ENCODE results near the gene C1orf174.

Gene C1orf174

GRCh38 chr1:3868464-3869006, 31.5 kb downstream of the C1orf174 start:
- no peak for DNase-seq (ENCODE audit: low read depth)

- DNase-seq (ENCODE audit: low read depth) = no peak
These were observed 34.4 kb downstream of the C1orf174 start for GRCh38 chr1:3865606-3866160.

- DNase-seq (ENCODE audit: low read depth) = no peak
These were observed 35.2 kb downstream of the C1orf174 start for GRCh38 chr1:3864884-3865283.

GRCh38 chr1:3863231-3863935, 36.7 kb downstream of the C1orf174 start:
- no peak for DNase-seq (ENCODE audit: low read depth)

- DNase-seq (ENCODE audit: low read depth) = no peak
These were observed 41.7 kb downstream of the C1orf174 start for GRCh38 chr1:3858231-3858981.

GRCh38 chr1:3857791-3858129, 42.3 kb downstream of the C1orf174 start:
- DNase-seq (ENCODE audit: low read depth) = no peak

GRCh38 chr1:3856923-3857790, 42.9 kb downstream of the C1orf174 start, which contains the start of the genes CEP104 and DFFB:
CEP104 (minus strand) TSS chr1:3857211; CDS start chr1:3852407, 4,804 bp downstream.
DFFB (plus strand) TSS chr1:3857476; CDS start chr1:3857604, 128 bp downstream.
- peak; percentile 92 for DNase-seq (ENCODE audit: low read depth)

- no peak for DNase-seq (ENCODE audit: low read depth)
These were observed 47.2 kb downstream of the C1orf174 start for GRCh38 chr1:3852711-3853485.

GRCh38 chr1:3852091-3852490, 48.0 kb downstream of the C1orf174 start:
- DNase-seq (ENCODE audit: low read depth) = no peak

GRCh38 chr1:3851292-3851691, 48.8 kb downstream of the C1orf174 start:
- DNase-seq (ENCODE audit: low read depth) = no peak

- DNase-seq (ENCODE audit: low read depth) = no peak
These were observed 49.2 kb downstream of the C1orf174 start for GRCh38 chr1:3850857-3851256.

- no peak for DNase-seq (ENCODE audit: low read depth)
These were observed 53.0 kb downstream of the C1orf174 start for GRCh38 chr1:3847081-3847480.

GRCh38 chr1:3846541-3846940, 53.5 kb downstream of the C1orf174 start:
- no peak for DNase-seq (ENCODE audit: low read depth)

- no peak for DNase-seq (ENCODE audit: low read depth)
These were observed 57.2 kb downstream of the C1orf174 start for GRCh38 chr1:3842912-3843311.

- no peak for DNase-seq (ENCODE audit: low read depth)
These were observed 58.6 kb downstream of the C1orf174 start for GRCh38 chr1:3841491-3841890.
